HG03280 (cell line): ENCODE data around the gene TENM3.

Source experiments
- ATAC-seq: cut with Tn5 transposase; IDR thresholded peaks from one replicate; pipeline ENCODE4 v1.9.1; 2021; ENCODE audit warnings: mild to moderate bottlenecking, moderate library complexity; ENCODE audit not compliant: unreplicated experiment

Gene TENM3

DNA sequence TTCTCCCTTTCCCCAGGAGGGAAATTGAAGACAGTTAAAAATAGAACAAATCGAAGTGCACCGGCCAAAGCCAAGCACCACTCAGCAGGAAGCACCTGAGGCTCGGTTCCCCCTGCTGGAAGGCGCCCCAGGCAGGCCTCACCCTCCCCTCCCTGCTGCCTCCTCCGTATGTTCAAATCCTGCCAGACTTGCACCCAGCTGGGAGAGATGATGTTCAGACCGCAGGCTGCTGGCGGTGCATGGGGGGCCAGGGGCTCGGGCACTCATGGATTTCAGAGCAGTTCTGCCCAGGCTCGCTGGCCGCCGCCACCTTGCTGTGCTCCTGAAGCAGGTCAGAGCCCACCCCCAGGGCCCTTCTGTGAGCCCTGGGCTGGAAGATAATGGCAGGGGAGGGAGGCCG lies 582.6 kb downstream of the TENM3 start:
- no peak for ATAC-seq

DNA sequence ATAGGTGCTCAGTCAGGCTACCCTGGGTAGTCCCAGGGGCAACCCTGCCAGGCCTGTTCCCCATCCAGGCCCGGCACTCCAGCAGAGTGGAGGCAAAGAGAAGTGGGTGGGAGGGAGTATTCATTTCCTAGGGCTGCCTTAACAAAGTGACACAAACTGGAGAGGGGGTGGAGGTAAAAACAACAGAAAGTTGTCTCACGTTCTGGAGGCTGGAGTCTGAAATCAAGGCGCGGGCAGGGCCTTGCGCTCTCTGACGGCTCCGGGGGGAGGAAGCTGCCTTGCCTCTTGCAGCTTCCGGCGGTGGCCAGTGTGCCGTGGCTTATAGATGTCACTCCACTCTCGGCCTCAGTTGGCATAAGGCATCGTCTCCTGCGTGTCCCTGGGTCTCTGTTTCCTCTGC lies 583.2 kb downstream of the TENM3 start:
- no peak for ATAC-seq

DNA sequence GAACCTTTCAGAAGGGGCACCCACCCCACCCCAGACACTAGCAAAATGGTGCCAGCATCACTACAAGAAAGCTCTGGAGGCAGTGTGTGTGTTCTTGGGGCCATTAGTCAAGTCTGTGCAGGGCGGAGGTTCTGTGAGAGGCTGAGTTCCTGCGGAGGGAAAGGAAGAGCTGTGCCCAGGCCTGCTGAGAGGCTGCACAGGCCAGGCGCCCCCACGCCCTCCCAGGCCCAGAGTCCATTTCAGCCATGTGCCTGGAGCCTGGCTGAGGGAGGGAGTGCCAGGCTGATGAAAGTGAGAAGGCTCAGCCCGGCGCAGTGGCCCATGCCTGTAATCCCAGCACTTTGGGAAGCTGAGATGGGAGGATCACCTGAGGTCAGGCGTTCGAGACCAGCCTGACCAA lies 584.0 kb downstream of the TENM3 start:
- ATAC-seq, result no peak

DNA sequence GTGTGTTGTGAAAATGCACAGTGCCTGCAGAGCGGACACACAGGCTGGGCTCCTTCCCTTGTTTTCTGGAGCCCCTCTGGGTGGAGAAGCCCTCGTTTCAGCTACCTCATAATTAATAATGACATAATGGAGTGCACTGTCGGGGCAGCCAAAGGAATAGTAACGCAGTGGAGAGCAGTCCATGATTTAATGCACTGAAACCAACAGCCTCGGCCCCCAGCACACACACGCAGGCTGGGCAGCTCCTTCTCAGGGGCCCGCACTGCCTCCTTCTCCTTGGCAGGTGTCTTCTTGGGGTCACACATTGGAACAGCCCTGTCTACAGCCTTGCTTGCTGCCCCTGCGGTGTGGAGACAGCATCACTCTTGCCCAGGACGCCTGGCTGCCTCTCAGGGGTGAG lies 584.8 kb downstream of the TENM3 start:
- ATAC-seq, result no peak

DNA sequence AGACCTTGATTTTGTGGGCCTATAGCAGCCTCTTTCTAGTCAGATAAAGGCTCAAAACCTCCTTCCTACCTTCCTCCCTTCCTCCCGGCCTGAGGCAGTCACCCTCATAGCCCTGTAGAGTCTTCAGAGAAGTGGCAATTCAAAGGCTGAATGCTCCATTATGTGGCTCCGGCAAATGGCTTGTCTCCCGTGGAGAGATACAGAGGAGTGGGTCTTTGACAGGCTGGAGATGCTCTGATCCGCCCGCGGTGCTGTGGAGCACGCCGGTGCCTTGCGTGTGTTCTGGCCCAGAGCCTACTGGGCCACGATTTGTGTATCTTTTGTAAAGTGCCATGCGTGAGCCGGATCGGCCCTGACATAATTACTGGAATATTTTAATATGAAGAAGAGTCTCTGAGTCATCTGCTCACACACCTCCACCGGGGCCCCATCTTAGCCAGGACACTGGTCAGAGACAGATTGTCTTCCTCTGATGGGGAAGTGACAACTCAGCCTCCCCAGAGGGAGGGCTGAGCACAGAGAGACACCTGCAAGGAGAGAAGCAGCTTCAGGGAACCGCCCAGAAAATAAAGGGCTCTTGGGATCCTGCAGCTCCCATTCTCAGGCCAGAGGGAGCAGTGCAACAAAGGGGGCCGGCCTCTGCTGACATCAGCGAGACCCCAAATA lies 585.3 kb downstream of the TENM3 start:
- no peak for ATAC-seq

DNA sequence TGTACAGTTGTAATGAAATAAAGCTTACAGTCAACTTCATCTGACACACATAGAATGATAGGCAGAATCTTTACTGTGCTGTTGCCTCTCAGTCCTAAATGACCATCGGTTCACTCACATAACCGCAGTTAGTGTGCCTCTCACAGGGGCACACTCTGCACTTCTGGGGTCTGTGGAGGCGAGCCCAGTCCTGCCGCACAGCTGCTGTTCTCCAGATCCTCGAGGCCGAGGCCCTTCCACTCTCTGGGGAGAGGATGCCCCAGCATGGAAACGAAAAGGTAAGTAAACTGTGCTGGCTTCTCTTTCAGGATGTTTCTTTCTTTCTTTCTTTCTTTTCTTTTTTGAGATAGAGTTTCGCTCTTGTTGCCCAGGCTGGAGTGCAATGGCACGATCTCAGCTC lies 586.0 kb downstream of the TENM3 start:
- no peak for ATAC-seq

DNA sequence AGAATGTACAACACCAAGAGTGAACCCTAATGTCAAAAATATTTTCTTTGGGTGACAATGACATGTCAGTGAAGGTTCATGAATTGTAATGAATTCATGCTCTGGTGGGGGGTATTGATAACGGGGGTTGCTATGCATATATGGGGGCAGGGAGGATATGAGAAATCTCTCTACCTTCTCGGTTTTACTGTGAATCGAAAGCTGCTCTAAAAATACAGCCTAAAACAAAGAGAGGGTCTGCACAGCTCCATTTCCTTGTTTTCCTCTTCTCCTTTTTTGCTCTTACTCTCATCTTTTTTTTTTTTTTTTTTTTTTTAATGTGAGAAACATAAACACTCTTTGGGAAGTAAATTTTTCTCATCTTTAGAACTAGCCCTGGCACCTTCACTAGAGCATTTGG lies 588.2 kb downstream of the TENM3 start:
- no peak for ATAC-seq

DNA sequence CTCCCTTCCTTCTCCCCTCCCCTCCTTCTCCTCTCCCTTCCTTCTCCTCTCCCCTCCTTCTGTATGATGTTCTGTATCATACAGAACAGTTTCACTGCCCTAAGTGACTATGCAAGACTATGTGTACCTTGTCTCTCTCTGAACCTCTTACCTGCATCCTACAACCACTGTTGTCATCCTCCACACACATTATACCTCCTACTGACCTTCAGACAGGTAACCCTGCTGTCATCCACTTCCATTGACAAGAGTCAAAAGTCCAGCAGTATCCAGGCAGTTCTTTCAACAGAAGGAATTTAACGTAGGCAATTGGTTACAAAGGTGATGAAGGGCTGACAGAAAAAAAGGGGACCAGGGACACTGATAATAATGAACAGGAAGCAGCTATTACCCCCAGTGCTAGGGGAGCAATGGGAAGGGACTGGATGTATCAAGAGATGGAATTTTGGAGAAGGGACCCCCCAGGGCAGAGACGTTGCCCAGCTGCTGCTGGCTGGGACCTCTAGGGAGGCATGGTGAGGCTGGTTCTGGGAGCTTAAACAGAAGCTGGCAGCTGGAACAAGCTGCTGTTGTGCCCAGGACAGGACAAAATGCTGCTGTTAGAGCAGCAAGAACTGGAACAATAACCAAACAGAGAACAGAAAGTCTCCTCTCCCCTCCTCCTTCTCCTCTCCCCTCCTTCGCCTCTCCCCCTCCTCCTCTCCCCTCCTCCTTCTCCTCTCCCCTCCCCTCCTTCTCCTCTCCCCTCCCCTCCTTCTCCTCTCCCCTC lies 589.3 kb downstream of the TENM3 start:
- no peak for ATAC-seq

DNA sequence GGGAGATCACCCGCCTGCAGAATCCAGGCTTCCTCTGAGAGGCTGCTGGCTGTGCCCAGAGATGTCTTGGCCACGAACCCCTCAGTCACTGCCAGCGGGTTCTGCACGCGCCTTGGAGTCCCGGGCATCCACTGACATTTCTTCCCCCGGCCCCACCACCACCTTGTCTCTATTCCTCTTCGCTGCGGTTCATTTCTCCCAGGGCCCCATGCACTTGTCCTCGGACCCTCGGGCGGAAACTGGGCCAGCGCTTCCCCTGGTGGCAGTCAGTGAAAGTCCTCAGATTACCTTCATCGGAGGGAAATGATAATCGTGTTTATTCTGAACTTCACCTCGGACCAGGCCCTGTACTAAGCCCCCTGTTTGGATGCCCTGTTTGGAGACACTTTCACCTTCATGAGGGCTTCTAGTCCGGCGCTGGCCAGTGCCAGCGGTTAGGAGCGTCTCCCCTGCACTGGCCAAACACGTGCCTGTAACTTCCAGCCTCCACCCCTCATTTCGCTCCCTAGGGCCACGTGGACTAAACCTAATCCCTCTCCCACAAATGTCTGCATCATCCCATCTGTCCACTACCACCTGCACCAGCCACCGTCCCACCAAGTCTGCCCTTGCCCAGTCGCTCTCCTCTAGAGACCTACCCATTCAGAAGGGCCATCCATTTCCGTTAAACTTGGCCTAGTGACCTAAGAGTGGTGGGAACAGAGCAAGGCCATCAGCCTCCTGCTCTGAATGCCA lies 592.0 kb downstream of the TENM3 start:
- ATAC-seq, result no peak

DNA sequence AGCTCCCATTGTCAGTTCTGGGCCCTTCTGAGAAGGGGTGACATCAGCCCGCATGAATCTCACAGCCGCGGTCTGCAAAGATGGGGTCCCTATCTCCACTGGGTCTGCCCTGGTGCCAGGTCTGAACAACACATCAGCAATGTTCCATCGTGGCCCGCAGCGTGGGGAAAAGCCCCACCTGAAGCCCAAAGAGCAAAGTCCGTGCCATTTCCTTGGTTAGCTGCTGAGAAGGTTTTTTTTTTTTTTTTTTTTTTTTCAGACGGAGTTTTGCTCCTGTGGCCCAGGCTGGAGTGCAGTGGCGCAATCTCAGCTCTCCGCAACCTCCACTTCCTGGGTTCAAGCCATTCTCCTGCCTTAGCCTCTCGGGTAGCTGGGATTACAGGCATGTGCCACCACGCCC lies 594.6 kb downstream of the TENM3 start:
- no peak for ATAC-seq

DNA sequence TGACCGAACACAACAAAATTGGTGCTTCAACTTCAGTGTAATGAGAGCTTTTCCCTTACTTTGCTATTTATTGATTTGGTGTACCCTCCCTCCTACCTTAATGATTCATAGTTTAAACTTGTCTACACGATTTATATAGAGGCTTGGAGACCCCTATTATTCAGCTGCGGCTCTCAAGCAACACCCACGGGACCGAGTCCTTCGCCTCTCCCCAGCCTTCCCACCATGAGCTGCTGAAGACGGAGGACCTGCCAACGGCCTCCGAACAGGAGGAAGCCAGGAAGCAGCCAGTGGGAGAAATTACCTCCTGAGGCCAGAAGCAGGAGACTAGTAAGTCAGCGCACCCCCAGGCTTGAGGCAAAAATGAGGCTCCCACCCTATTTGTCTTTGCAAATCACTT lies 595.3 kb downstream of the TENM3 start:
- ATAC-seq, result no peak

DNA sequence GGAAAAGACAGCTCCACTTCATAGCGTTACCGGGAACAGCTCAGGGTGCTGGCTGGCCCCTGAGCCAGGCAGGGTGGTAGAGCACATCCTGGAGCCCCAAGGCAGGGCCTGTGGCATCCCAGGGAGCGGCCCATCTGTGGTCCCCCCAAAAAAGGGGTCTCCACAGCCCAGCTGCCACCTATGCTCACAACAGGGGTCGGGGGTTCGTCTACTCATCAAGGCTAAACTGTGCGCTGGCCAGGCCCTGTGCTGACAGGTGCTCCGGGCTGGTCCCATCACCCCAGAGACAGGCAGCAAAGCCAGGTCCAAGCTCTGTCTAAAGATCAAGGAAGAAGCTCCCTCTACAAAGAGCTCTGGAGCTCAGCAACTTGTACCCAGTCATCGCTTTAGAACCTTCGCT lies 596.1 kb downstream of the TENM3 start:
- ATAC-seq, result no peak

DNA sequence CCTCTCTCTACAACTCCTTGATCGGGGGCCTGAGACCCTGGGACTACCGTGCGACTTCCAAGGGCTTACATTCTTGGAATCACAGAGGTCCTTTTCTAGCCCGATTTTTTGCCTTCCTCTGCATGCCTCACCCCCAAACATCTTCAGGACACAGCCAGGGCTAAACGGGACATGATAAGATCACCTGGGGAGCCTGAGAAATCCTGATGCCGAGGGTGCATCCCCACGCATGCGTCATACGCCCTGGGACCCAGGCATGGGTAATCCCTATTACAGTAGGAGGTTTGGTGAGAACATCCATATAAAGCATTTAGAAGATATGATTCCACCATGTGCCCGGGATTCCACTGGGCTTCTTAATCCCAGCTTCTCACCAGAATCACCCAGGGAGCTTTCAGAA lies 596.9 kb downstream of the TENM3 start:
- no peak for ATAC-seq

DNA sequence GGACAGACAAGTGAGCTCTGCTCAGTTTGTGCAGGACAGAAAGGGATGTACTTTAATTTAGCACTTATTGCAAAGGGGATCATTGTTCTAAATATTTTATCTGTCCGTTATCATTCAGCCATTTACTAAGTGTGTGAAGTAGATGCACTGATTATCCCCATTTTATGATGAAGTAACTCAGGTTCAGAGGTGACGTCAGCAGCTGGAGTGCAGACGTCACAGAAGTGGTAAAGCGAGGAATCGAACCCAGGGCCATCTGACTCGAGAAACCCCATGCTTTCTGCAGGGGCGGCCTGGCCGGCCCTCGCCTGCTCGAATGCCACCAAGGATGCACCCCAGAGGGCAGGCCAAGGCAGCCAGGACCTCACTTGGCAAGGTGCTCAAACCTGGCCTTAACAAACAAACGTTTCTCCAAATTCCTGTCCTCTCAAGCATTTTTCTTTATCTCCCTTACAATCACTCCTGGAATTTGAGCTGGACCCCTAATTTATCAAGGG lies 599.0 kb downstream of the TENM3 start:
- no peak for ATAC-seq

DNA sequence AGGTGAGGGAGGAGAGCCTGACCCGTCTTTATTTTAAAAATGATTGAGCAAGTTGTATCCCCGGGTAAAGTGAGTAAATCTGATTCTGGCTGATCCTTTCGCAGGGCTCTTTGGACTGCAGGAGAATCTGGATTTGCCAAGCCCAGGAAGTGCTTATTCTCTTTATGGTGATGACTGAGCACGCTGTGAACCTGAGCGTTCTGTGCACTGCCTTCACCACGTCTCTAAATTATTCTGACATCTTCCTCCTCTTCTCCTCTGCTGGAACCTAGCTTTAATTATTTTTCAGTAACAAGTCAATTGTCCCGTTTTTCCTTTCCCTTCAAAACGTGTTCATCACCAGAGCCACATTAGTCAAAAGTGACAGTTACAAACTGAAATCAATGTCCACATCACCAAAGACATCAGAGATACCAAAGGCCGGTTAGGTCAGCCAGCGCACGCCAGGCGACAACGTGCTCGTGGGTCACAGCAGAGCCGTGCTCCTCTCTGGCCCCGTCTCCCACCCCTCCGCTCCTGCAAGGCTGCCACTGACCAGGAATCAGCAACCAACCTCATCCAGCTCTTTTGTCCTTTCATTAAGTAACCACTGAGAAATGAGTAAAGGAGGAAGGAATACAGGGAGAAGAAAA lies 599.7 kb downstream of the TENM3 start:
- ATAC-seq, result no peak

DNA sequence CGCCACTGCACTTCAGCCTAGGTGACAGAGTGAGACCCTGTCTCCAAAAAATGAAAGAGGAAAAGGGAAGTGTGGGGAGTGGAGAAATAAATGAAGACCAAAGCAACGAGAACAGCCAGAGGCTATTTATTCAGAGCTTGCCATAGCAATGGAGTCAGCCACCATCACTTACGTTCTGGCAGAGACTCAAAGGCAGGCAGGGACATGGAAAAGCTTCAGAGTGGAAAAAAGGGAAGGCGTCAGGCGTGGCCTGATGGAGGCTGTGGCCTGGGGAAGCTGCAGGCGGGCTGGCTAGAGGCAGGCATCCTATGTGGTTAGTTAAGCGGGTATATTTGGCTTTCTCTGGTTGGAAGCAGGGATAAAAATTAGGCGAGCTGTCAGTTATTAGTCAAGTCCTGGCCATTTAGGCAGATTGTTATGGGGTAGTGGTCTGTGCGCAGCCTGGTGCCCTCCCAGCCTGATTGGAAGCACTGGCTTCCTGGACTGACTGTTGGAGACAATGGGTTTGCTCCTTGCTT lies 600.7 kb downstream of the TENM3 start:
- no peak for ATAC-seq

DNA sequence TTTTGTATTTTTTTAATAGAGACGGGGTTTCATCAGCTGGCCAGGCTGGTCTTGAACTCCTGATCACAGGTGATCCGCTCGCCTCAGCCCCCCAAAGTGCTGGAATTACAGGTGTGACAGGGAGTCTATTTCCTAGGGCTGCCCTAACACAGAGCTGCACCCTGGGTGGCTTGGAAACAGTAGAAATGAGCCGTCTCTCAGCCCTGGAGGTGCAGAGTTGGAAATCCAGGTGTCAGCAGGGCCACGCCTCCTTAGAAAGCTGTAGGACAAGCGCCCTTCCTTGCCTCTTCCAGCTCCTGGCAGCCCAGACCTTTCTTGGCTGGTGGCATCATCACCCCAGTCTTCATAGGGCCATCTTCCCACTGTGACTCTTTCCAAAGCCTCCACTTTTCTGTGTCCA lies 602.4 kb downstream of the TENM3 start:
- ATAC-seq, result no peak

DNA sequence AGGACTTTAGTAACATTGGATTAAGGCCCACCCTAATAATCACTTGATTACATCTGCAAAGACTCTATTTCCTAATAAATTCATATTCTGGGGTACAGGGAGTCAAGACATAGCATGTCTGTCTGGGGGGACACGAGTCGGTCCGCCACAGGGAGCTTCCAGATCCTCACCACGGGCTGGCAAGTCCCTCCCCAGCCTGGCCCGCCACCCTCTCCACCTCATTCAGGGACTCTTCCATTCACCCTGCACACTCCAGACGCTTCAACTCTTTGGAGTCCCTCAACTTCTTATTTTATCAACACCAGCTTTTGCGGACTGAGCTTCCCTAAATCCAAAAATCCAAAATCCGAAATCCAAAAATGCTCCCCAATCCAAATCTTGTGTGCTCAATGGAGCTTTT lies 602.8 kb downstream of the TENM3 start:
- no peak for ATAC-seq

DNA sequence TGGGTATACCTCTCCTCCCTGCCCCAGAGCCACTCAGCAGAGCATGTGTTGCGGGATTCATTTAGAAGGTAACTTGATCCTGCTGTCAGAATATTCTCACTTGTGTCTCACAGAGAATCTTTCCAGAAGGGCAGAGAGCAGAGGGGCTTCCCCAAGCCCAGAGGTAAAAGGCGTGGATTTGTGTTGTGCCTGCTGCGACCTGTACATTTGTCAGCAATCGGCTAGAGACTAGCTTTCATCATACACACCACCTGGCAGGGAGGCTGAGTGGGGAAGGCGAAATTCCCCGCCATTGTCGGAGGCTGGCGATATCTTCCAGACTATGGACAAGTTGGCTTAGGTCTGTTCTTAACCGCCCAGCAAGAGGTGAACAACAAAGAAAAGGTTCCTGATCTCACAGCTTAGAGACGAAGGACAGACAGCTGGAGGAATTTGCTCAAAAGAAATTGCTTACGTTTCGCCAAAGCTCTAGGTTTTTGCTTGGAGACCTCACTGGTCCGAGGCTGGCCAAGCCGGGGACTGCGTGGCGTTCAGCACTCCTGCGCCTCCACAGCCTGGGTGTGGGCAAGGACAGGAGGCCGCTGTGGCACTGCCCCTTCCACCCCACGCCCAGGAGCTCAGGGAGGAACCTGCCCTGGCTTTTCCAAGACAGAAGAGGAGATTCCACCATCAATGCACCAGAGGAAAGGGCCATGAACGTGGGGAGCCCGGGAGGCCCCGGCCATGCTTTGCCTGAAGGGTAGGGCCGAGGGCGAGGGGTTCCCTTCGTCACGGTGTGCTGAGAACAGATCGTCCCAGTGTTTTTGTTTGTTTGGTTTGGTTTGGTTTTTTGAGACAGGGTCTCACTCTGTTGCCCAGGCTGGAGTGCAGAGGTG lies 604.6 kb downstream of the TENM3 start:
- ATAC-seq, result no peak

DNA sequence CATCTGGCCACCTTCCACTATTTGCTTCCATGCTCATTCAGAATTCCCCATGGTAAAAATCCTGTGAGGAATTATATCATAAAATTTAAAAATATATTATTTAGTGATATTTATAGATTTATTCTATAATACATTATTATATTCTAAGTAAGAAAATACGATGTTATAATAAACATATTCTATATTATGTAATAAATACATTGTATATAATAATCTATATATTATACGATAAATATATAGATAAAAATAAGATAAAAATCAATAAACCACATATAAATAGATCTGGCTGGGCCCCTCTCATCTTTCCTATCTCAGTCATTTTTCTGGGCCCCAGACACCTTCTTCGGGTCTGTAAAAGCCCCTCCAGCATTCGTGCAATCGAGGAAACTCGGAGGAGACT lies 605.5 kb downstream of the TENM3 start:
- no peak for ATAC-seq
